K562 (cell line): ENCODE results near the gene VPREB1.
"Not testable (repeated sequence)": the region's sequence is repeated elsewhere in the genome, so short reads cannot be mapped to it uniquely, and the experiment has no call there.

Experiments used
- NR3C1 ChIP-seq: sonication (generic); formaldehyde crosslinking; IDR thresholded peaks from 2 replicates; pipeline ENCODE4 v1.8.1; 2022; ENCODE audit warnings: missing genetic modification reagents
- NRF1 ChIP-seq, 2 experiments: fragments of 450-650 bp; IDR thresholded peaks in 1 of 2; conservative IDR thresholded peaks in 1 of 2; 2 replicates each; pipeline ENCODE4 v1.6.1; 2014; ENCODE audit warnings: mild to moderate bottlenecking in 2 of 2
- RBM22 ChIP-seq: fragments of 200-400 bp; formaldehyde crosslinking; IDR thresholded peaks from 2 replicates; pipeline ENCODE4 v1.6.1; 2018; ENCODE audit warnings: low read length, low read depth; ENCODE audit not compliant: poor library complexity, severe bottlenecking
- RFX5 ChIP-seq: IDR thresholded peaks from 2 replicates; pipeline ENCODE4 v1.6.1; 2011; ENCODE audit warnings: low read depth, mild to moderate bottlenecking, improper control_type of control experiment, low read length
- SP1 ChIP-seq: sonication (generic); formaldehyde crosslinking; IDR thresholded peaks from 2 replicates; pipeline ENCODE4 v1.8.1; 2022; ENCODE audit warnings: mild to moderate bottlenecking, missing genetic modification reagents
- TBP ChIP-seq: optimal IDR thresholded peaks from 2 replicates; pipeline ENCODE3; 2011; ENCODE audit warnings: low read depth, low read length, improper control_type of control experiment
- ZNF274 ChIP-seq: IDR thresholded peaks from 2 replicates; pipeline ENCODE4 v1.6.1; 2011; ENCODE audit warnings: low read depth, mild to moderate bottlenecking, low read length, moderate library complexity, borderline replicate concordance
- TF ChIP-seq, protein P1 (sequence below): fragments of 250-450 bp; sonication (Bioruptor Pico); IDR thresholded peaks from 2 replicates; pipeline ENCODE4 v1.8.0; 2021; ENCODE audit warnings: borderline replicate concordance, mild to moderate bottlenecking, moderate library complexity; ENCODE audit not compliant: poor library complexity, severe bottlenecking

DNA sequence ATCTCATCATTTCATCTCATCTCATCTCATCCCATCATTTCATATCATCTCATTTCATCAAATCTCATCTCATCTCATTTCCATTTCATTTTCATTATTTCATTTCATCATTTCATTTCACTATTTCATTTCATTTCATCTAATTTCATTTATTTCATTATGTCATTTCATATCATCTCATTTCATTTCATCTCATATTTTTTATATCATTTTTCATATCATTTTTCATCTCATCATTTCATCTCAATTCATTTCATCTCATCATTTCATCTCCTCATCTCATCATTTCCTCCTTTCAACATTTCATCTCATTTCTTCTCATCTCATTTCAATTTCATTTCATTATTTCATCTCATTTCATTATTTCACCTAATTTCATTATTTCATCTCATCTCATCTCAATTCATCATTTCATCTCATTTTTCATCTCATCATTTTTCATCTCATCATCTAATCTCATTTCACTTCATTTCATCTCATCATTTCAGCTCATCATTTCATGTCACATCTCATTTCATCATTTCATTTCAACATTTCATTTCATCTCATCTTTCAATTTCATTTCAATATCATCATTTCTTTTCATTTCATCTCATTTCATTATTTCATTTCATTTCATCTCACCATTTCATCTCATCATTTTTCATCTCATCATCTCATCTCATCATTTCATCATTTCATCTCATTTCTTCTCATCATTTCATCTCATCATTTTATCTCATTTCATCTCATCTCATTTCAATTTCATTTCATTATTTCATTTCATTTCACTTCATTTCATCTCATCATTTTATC, 40.6 kb downstream of the VPREB1 start:
- TF ChIP-seq SP1 (CRISPR knock-in tag); TBP; RBM22; RFX5; NR3C1 (CRISPR knock-in tag); NRF1 (conservative IDR thresholded peaks at IDR 0.05 in 1 of 2, IDR thresholded peaks at IDR 0.05 in 1 of 2); ZNF274: not testable (repeated sequence)
- TF ChIP-seq, protein P1, sequence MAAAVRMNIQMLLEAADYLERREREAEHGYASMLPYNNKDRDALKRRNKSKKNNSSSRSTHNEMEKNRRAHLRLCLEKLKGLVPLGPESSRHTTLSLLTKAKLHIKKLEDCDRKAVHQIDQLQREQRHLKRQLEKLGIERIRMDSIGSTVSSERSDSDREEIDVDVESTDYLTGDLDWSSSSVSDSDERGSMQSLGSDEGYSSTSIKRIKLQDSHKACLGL (CRISPR knock-in tag) = not testable (repeated sequence)
